Lower lobe of right lung (tissue), 2 donors: ENCODE measurements around the gene C13orf42. TPM values are rescaled to one million over a fixed set of nuclear protein-coding genes. Genes with fewer than 3 reads are reported as not detected.

ENCODE experiments used
- ATAC-seq, 2 donors: fragments of 200-7000 bp; cut with Tn5 transposase; one replicate each; pipeline ENCODE4 v1.9.1; 2020 to 2022; ENCODE audit warnings: mild to moderate bottlenecking in 2 of 2, moderate library complexity in 2 of 2
- DNase-seq: peaks from one replicate; pipeline ENCODE4 v3.0.0-alpha.2; 2020
- H3K27ac ChIP-seq: fragments of 200-600 bp; one replicate; pipeline ENCODE4 v1.8.0; 2022
- H3K27me3 ChIP-seq: fragments of 200-600 bp; one replicate; pipeline ENCODE4 v1.8.0; 2022; ENCODE audit warnings: low read depth
- H3K36me3 ChIP-seq: fragments of 200-600 bp; one replicate; pipeline ENCODE4 v1.8.0; 2022; ENCODE audit warnings: mild to moderate bottlenecking
- H3K4me1 ChIP-seq: fragments of 200-600 bp; one replicate; pipeline ENCODE4 v1.8.0; 2022
- H3K4me3 ChIP-seq: fragments of 200-600 bp; one replicate; pipeline ENCODE4 v1.8.0; 2022; ENCODE audit warnings: mild to moderate bottlenecking
- H3K9me3 ChIP-seq: fragments of 200-600 bp; one replicate; pipeline ENCODE4 v1.8.0; 2022
- CTCF ChIP-seq: fragments of 200-600 bp; IDR thresholded peaks from one replicate; pipeline ENCODE4 v1.8.0; 2022; ENCODE audit warnings: antibody characterized with exemption, mild to moderate bottlenecking
- intact Hi-C: fragments of 100-400 bp; cut with DNase I; formaldehyde crosslinking; loops from one replicate; pipeline ENCODE4 v1.11.0; 2022
- total RNA-seq: library from RNA; stranded (reverse); fragmentation: NEBNext Ultra II Directional; extraction: Animal tissue kit (Norgen Biotek cat#: 25700); gene quantifications from one replicate; pipeline ENCODE4 v1.2.1, GENCODE V29; 2021
- donor health status: DM: no; HTN: yes; CAD: no; lungs with severe emphysema.

The C13orf42 gene
- total RNA-seq, 1 donor from 2014 or later: not detected

- ATAC-seq (no peak), DNase-seq (no peak)
- Histone ChIP-seq H3K27ac (no peak overlapping the region), H3K36me3 (no peaks in the 10 kb centered on the region), H3K4me1 (no peaks in the 10 kb centered on the region), H3K4me3 (no peak overlapping the region), H3K9me3 (no peaks in the 10 kb centered on the region), H3K27me3 (peaks cover 4% of the 10 kb centered on the region)
- intact Hi-C loops: no loop called here
- no peak for TF ChIP-seq CTCF
Observed at GRCh38 chr13:51111997-51112396, 923 bp upstream of the C13orf42 start.

- intact Hi-C loops: no loop called here
- DNase-seq: no peak
- ATAC-seq: no peak
- Histone ChIP-seq H3K36me3 (no peaks in the 10 kb centered on the region), H3K27ac (no peak overlapping the region), H3K4me1 (no peaks in the 10 kb centered on the region), H3K4me3 (no peak overlapping the region), H3K9me3 (no peaks in the 10 kb centered on the region), H3K27me3 (peaks cover 4% of the 10 kb centered on the region)
- TF ChIP-seq CTCF: no peak
Observed at GRCh38 chr13:51107996-51108395, 3.1 kb downstream of the C13orf42 start.

GRCh38 chr13:51105046-51105445 is 6.0 kb downstream of the C13orf42 start:
- H3K4me1 ChIP-seq: no peaks in the 10 kb centered on the region
- no peak overlapping the region for H3K4me3 ChIP-seq
- DNase-seq: no peak
- H3K27me3 ChIP-seq: no peaks in the 10 kb centered on the region
- no peaks in the 10 kb centered on the region for H3K9me3 ChIP-seq
- no peak overlapping the region for H3K27ac ChIP-seq
- no peak for ATAC-seq
- intact Hi-C loops: no loop called here
- no peaks in the 10 kb centered on the region for H3K36me3 ChIP-seq
- no peak for TF ChIP-seq CTCF

- intact Hi-C loops: no loop called here
- TF ChIP-seq CTCF: no peak
- Histone ChIP-seq H3K27ac (no peak overlapping the region), H3K36me3 (no peaks in the 10 kb centered on the region), H3K27me3 (no peaks in the 10 kb centered on the region), H3K4me3 (no peak overlapping the region), H3K9me3 (no peaks in the 10 kb centered on the region), H3K4me1 (no peaks in the 10 kb centered on the region)
- ATAC-seq (no peak), DNase-seq (no peak)
Observed at GRCh38 chr13:51101636-51102235, 9.3 kb downstream of the C13orf42 start.

- H3K9me3 ChIP-seq: no peaks in the 10 kb centered on the region
- ATAC-seq (no peak), DNase-seq (no peak)
- no peak overlapping the region for H3K27ac ChIP-seq
- H3K4me1 ChIP-seq: no peaks in the 10 kb centered on the region
- no peak for TF ChIP-seq CTCF
- intact Hi-C loops: no loop called here
- H3K4me3 ChIP-seq: no peak overlapping the region
- no peaks in the 10 kb centered on the region for H3K36me3 ChIP-seq
- H3K27me3 ChIP-seq: no peaks in the 10 kb centered on the region
Observed at GRCh38 chr13:51097353-51098043, 13.6 kb downstream of the C13orf42 start.
